Heart right ventricle (tissue), 16 donors: Measurements from ENCODE around the gene HAGHL. TPM values are rescaled to one million over a fixed set of nuclear protein-coding genes. Genes with fewer than 3 reads are reported as not detected.

Experiments
- ATAC-seq, 8 donors: fragments of 200-7000 bp; cut with Tn5 transposase; one replicate each; pipeline ENCODE4 v1.9.1; 2020; ENCODE audit warnings: mild to moderate bottlenecking in 8 of 8, moderate library complexity in 8 of 8, moderate number of reproducible peaks in 1 of 8
- DNase-seq, 2 donors: peaks; one replicate each; pipeline ENCODE4 v3.0.0-alpha.2; 2020
- H3K27ac ChIP-seq, 10 donors: fragments of 200-600 bp; sonication (generic) in 2 of 10; one replicate each; pipeline versions ENCODE4 v1.5.0 to v1.8.0; 2020 to 2022; ENCODE audit warnings: mild to moderate bottlenecking in 3 of 10
- H3K27me3 ChIP-seq, 7 donors: fragments of 200-600 bp; one replicate each; pipeline ENCODE4 v1.8.0; 2021 to 2022; ENCODE audit warnings: mild to moderate bottlenecking in 2 of 7
- H3K36me3 ChIP-seq, 9 donors: fragments of 200-600 bp; sonication (generic) in 1 of 9; one replicate each; pipeline versions ENCODE4 v1.5.0 to v1.8.0; 2020 to 2022; ENCODE audit warnings: mild to moderate bottlenecking in 2 of 9
- H3K4me1 ChIP-seq, 9 donors: fragments of 200-600 bp; sonication (generic) in 1 of 9; one replicate each; pipeline versions ENCODE4 v1.5.0 to v1.8.0; 2020 to 2022; ENCODE audit warnings: mild to moderate bottlenecking in 4 of 9
- H3K4me3 ChIP-seq, 10 donors: fragments of 200-600 bp; sonication (generic) in 2 of 10; one replicate each; pipeline versions ENCODE4 v1.5.0 to v1.8.0; 2020 to 2022; ENCODE audit warnings: mild to moderate bottlenecking in 7 of 10, moderate library complexity in 2 of 10
- H3K9me3 ChIP-seq, 11 donors: fragments of 200-600 bp in 10 of 11; sonication (generic) in 2 of 11; one replicate each; pipeline versions ENCODE4 v1.5.0 to v1.8.0; 2013 to 2022; ENCODE audit warnings: mild to moderate bottlenecking in 2 of 11, control low read depth in 1 of 11, moderate library complexity in 1 of 11
- CTCF ChIP-seq, 9 donors: fragments of 200-600 bp; sonication (generic) in 2 of 9; IDR thresholded peaks; one replicate each; pipeline versions ENCODE4 v1.5.0 to v1.8.0; 2021 to 2022; ENCODE audit warnings: antibody characterized with exemption in 9 of 9, mild to moderate bottlenecking in 5 of 9, moderate library complexity in 1 of 9
- WGBS, 2 donors: extraction: QIAGEN DNeasy Blood & Tissue Kit; methylation state at CpG; one replicate each; pipeline ENCODE4 v1.1.7; 2013; ENCODE audit warnings: inconsistent platforms in 1 of 2; 5-methylcytosine and 5-hydroxymethylcytosine counted together
- intact Hi-C, 10 donors: fragments of 100-400 bp; cut with DNase I; formaldehyde crosslinking; loops; one replicate each; pipeline versions ENCODE4 v1.11.1 to v1.14.2; 2022
- polyA plus RNA-seq, 2 donors: library from polyadenylated mRNA; stranded (reverse); fragments of 200-250 nt; gene quantifications; one replicate each; pipeline ENCODE4 v1.2.3, GENCODE V29; 2013
- total RNA-seq, 10 donors: library from RNA; stranded (reverse); fragmentation: NEBNext Ultra II Directional in 3 of 10; extraction: Animal tissue kit (Norgen Biotek cat#: 25700) in 3 of 10; gene quantifications; one replicate each; pipeline versions ENCODE4 v1.2.1 to v1.2.4, GENCODE V29; 2021 to 2023
- donor health status: Arrhythmogenic right ventricular cardiomyopathy.
- donor health status: ischemic (EF 13 %, LVEDD 7.1; RV severe dilation, severe dysfunction).
- donor health status: healthy with polysubstance abuse.
- donor health status: DM: no; HTN: yes; CAD: no.
- donor health status: DM: no; HTN: no; CAD: no.
- donor health status: ischemic (EF 25% LVEDD 6.9; RV normal size, moderate dysfunction).
- donor health status: ischemic (EF 25% LVEDD 5.7; RV mildly dilated, moderate dysfunction).
- donor health status: healthy.
- donor health status: DM: yes; HTN: yes; CAD: no.
- donor health status: Ischemic cardiomyopathy.
- donor health status: ischemic (EF 35%, LVEDD 5.7; RV mildly dilated, moderate dysfunction).
- donor health status: nonischemic (EF 11% LVEDD 7.7; RV severe dilation, severe dysfunction).
- donor health status: DM: yes; HTN: yes; CAD: no.
- donor health status: PGD.
- donor health status: ischemic (EF 29% LVEDD 5.4; RV normal size, mild dysfunction).
- donor health status: nonischemic (EF 23%, LVEDD 6.1; RV moderate dilation, normal function).

The HAGHL gene
- total and polyA plus RNA-seq, 12 donors, result 5.1 to 80.0 (median 10.9) TPM

- no peak for TF ChIP-seq CTCF (IDR thresholded peaks at IDR 0.05)
- H3K27me3 ChIP-seq, result peaks cover 0 to 32% (median 23%) of the 10 kb centered on the region in 7 donors
- H3K36me3 ChIP-seq, result peaks cover 0 to 52% (median 10%) of the 10 kb centered on the region in 9 donors
- peaks cover 12 to 29% (median 24%) of the 10 kb centered on the region in 9 donors for H3K4me1 ChIP-seq
- intact Hi-C loops, result no loop called here
- DNase-seq, result no peak
- 89 to 91% methylated on average over 37 of the region's 37 CpGs for WGBS, 2 donors
- H3K4me3 ChIP-seq, result no peak overlapping the region
- no peak overlapping the region for H3K27ac ChIP-seq
- ATAC-seq, result no peak
- no peaks in the 10 kb centered on the region for H3K9me3 ChIP-seq
Measured at GRCh38 chr16:729768-730665, 3.1 kb downstream of the HAGHL start.

DNA sequence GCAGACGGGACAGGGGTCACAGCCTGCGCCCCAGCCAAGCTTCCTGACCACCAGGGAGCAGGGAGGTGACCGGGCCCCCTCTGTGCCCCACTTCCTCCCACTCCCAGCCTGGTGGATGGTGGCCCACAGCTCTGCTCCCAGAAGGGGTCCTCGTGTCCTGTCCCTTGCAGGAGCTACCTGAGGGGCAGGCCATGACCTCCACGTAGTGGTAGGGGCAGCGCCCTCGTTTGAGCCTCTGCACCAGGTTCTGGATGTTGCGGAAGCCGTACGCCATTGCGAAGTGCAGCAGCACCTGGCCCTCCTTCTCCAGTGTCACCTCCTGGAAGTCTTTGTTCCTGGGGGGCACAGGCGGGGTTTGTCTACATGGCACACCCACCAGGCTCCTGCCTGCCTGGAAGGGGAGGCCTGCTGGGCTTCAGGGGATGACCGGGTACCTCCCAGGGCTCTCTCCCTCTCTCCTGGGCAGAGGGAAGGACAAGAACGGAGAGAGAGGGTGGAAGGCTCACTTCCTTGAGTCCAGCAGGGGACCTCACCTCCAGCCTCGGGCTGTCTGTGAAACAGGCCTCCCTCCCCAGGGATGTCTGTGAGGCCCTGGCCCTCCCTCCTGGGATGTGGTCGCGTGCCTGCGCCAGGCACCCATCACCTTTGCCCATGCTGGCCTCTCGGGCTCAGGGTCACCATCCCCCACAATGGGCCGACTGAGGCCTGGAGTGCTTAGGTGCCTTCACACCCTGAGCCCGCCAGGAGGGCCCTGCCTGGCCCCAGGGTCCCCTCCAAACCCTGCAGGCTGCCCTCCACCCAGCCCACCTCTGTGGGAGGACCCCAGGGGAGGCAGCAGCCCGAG is 4.0 kb downstream of the HAGHL start:
- intact Hi-C loops, result no loop called here
- no peak for DNase-seq
- TF ChIP-seq CTCF (IDR thresholded peaks at IDR 0.05), result no peak
- ATAC-seq, result no peak
- Histone ChIP-seq H3K27ac (no peak overlapping the region), H3K4me1 (peaks cover 12 to 29% (median 24%) of the 10 kb centered on the region in 9 donors), H3K4me3 (no peak overlapping the region), H3K36me3 (peaks cover 0 to 61% (median 16%) of the 10 kb centered on the region in 9 donors), H3K9me3 (no peaks in the 10 kb centered on the region), H3K27me3 (peaks cover 0 to 25% (median 20%) of the 10 kb centered on the region in 7 donors)
- WGBS, 2 donors, result 89 to 90% methylated on average over 22 of the region's 22 CpGs

- peaks cover 11 to 18% (median 16%) of the 10 kb centered on the region in 9 donors for H3K4me1 ChIP-seq
- peaks cover 0 to 75% (median 29%) of the 10 kb centered on the region in 9 donors for H3K36me3 ChIP-seq
- no peak for TF ChIP-seq CTCF (IDR thresholded peaks at IDR 0.05)
- intact Hi-C loops, result no loop called here
- WGBS, 2 donors, result 96 to 98% methylated on average over 12 of the region's 12 CpGs
- no peak overlapping the region for H3K4me3 ChIP-seq
- no peak for DNase-seq
- H3K9me3 ChIP-seq, result no peaks in the 10 kb centered on the region
- no peak for ATAC-seq
- H3K27me3 ChIP-seq, result peaks cover 0 to 13% (median 9%) of the 10 kb centered on the region in 7 donors
- no peak overlapping the region for H3K27ac ChIP-seq
Measured at GRCh38 chr16:732332-732731, 5.4 kb downstream of the HAGHL start.

GRCh38 chr16:732936-733335 is 6.0 kb downstream of the HAGHL start:
- H3K36me3 ChIP-seq, result peaks cover 0 to 81% (median 34%) of the 10 kb centered on the region in 9 donors

More at GRCh38 chr16:732936-733335, 6.0 kb downstream of the HAGHL start:
- ATAC-seq, result no peak
- H3K4me3 ChIP-seq, result no peak overlapping the region
- intact Hi-C loops, result no loop called here
- peaks cover 0 to 7% (median 3%) of the 10 kb centered on the region in 7 donors for H3K27me3 ChIP-seq
- H3K9me3 ChIP-seq, result no peaks in the 10 kb centered on the region
- DNase-seq, result no peak
- TF ChIP-seq CTCF (IDR thresholded peaks at IDR 0.05), result no peak
- peaks cover 5 to 12% (median 10%) of the 10 kb centered on the region in 9 donors for H3K4me1 ChIP-seq
- no peak overlapping the region for H3K27ac ChIP-seq
- WGBS, 2 donors, result 91 to 92% methylated on average over 13 of the region's 13 CpGs
